ENCODE data around the gene OR5K2. TPM values are rescaled to one million over a fixed set of nuclear protein-coding genes. Genes with fewer than 3 reads are reported as not detected.
A peak's percentile ranks its signal among the peaks of the same experiment; 100 is the strongest.

The OR5K2 gene
- total and polyA plus RNA-seq, 10 of the 15 experiments (the other 5 are each of a cell fraction or from before 2014, with no cell fraction given), result 0.12 TPM; not detected in 9

DNA sequence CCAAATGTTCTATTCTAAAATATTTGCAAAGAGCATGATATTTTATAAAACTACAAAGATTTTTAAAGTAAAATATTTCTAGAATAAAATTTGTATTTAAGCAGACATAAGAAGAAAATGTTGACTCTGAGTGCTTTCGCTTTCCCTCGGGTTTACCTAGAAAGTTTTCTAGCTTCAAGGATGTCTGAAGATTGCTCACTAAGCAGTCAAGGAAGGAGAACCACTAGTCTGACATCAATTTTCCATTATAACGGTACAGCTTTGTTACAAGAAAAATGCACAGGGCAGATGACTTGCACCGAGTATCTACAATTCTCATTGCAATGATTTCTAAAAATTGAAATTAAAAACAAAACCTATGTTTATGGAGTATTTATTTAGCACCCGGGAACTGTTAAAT, 48.5 kb downstream of the OR5K2 start:
- WGBS (ENCODE audit: insufficient coverage, insufficient replicate concordance, low lambda C conversion rate, missing lambda C conversion rate), result 5% methylated on average over 5 of the region's 5 CpGs
- RAD21 ChIA-PET (ENCODE audit: unreplicated experiment), result interaction anchor here (0.6 to 7.3 kb wide), 13 partner anchors 9 to 28 kb away, joined by 3 to 104 read pairs (median 4); partner anchors contain the start of genes CLDND1 and GPR15

More for the DNA sequence above, 48.5 kb downstream of the OR5K2 start:
- Histone ChIP-seq H3K27me3 (replicated peaks in 1 of 2; ENCODE audit: control insufficient read depth in 2 of 2, insufficient read depth in 2 of 2, low read length in 1 of 2) (no peaks in the 10 kb centered on the region), H3K27ac (ENCODE audit: control insufficient read depth, insufficient read depth) (peak overlapping the region; percentile 63), H3K4me1 (ENCODE audit: control insufficient read depth, insufficient read depth, low read length) (peaks cover 39% of the 10 kb centered on the region; the same call in 1 of the 2 replicates), H3K4me2 (ENCODE audit: control insufficient read depth, insufficient read depth) (peak overlapping the region; percentile 71), H2AFZ (ENCODE audit: control insufficient read depth, low read depth, low read length) (no peak overlapping the region), H3K36me3 (ENCODE audit: control insufficient read depth in 2 of 2, insufficient read depth in 2 of 2, low read length in 1 of 2) (no peaks in the 10 kb centered on the region; a peak in 1 of 4 replicates), H3K9ac (ENCODE audit: control insufficient read depth, insufficient read depth, low read length) (peak overlapping the region; percentile 32), H3K4me3 (peak overlapping the region; percentile 72), H3K9me3 (replicated peaks; ENCODE audit: control insufficient read depth, insufficient read depth, low read length) (no peaks in the 10 kb centered on the region), H3K79me2 (ENCODE audit: control insufficient read depth, insufficient read depth, low read length) (peaks cover 97% of the 10 kb centered on the region), H4K20me1 (ENCODE audit: control insufficient read depth, insufficient read depth) (no peaks in the 10 kb centered on the region)
- ChIA-PET SMC1A (ENCODE audit: uncharacterized antibody, unreplicated experiment) (interaction anchor here (0.9 to 23.6 kb wide), 10 partner anchors 8 to 196 kb away, joined by 3 to 603 read pairs (median 6); partner anchors contain the start of genes CPOX and GPR15), POLR2A (interaction anchor here (0.9 to 23.2 kb wide), 8 partner anchors 9 to 23 kb away, joined by 3 to 350 read pairs (median 3); partner anchors contain the start of genes CLDND1 and GPR15), CTCF (interaction anchor here (0.9 to 3.5 kb wide), 6 partner anchors 9 to 506 kb away, joined by 3 to 21 read pairs (median 6); partner anchors contain the start of gene GPR15)
- intact Hi-C loops (cut with micrococcal nuclease; ENCODE audit: unreplicated experiment) (no loop called here), in situ Hi-C loops (cut with MboI) (no loop called here)
- FAIRE-seq (peak; percentile 41), DNase-seq (ENCODE audit: low read depth, low spot score) (no peak), ATAC-seq (peak; percentile 49)
- BruUV-seq (replicated peaks), result no TSS peak
- TF ChIP-seq ETV6 (conservative IDR thresholded peaks at IDR 0.05 in 1 of 2, IDR thresholded peaks at IDR 0.05 in 1 of 2; ENCODE audit: borderline replicate concordance in 1 of 2, low read depth in 1 of 2) (0 out of 4 replicates have a peak, but pooled peaks of 1 of the 2 experiments have one; percentile 16), NR2F1 (conservative IDR thresholded peaks at IDR 0.05) (no peak), PML (IDR thresholded peaks at IDR 0.05; ENCODE audit: low read length) (peak; percentile 23; the same call in 1 of the 2 replicates), STAT3 (IDR thresholded peaks at IDR 0.05; ENCODE audit: low read depth, low read length) (no peak), SMAD5 (IDR thresholded peaks at IDR 0.05; ENCODE audit: low read depth) (no peak), YY1 (IDR thresholded peaks at IDR 0.05; ENCODE audit: low read depth, low read length) (no peak), FOXM1 (IDR thresholded peaks at IDR 0.05; ENCODE audit: low read depth, low read length) (0 out of 2 replicates have a peak, but pooled peaks have one; percentile 35), RELA (IDR thresholded peaks at IDR 0.05; ENCODE audit: borderline replicate concordance, partially characterized antibody) (no peak)
- TF ChIP-seq, protein P1, sequence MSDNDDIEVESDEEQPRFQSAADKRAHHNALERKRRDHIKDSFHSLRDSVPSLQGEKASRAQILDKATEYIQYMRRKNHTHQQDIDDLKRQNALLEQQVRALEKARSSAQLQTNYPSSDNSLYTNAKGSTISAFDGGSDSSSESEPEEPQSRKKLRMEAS (IDR thresholded peaks at IDR 0.05; ENCODE audit: low read depth, low read length), result no peak
- TF ChIP-seq, protein P2, sequence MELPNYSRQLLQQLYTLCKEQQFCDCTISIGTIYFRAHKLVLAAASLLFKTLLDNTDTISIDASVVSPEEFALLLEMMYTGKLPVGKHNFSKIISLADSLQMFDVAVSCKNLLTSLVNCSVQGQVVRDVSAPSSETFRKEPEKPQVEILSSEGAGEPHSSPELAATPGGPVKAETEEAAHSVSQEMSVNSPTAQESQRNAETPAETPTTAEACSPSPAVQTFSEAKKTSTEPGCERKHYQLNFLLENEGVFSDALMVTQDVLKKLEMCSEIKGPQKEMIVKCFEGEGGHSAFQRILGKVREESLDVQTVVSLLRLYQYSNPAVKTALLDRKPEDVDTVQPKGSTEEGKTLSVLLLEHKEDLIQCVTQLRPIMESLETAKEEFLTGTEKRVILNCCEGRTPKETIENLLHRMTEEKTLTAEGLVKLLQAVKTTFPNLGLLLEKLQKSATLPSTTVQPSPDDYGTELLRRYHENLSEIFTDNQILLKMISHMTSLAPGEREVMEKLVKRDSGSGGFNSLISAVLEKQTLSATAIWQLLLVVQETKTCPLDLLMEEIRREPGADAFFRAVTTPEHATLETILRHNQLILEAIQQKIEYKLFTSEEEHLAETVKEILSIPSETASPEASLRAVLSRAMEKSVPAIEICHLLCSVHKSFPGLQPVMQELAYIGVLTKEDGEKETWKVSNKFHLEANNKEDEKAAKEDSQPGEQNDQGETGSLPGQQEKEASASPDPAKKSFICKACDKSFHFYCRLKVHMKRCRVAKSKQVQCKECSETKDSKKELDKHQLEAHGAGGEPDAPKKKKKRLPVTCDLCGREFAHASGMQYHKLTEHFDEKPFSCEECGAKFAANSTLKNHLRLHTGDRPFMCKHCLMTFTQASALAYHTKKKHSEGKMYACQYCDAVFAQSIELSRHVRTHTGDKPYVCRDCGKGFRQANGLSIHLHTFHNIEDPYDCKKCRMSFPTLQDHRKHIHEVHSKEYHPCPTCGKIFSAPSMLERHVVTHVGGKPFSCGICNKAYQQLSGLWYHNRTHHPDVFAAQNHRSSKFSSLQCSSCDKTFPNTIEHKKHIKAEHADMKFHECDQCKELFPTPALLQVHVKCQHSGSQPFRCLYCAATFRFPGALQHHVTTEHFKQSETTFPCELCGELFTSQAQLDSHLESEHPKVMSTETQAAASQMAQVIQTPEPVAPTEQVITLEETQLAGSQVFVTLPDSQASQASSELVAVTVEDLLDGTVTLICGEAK (IDR thresholded peaks at IDR 0.05; ENCODE audit: borderline replicate concordance), result no peak
- TF ChIP-seq, protein P3, sequence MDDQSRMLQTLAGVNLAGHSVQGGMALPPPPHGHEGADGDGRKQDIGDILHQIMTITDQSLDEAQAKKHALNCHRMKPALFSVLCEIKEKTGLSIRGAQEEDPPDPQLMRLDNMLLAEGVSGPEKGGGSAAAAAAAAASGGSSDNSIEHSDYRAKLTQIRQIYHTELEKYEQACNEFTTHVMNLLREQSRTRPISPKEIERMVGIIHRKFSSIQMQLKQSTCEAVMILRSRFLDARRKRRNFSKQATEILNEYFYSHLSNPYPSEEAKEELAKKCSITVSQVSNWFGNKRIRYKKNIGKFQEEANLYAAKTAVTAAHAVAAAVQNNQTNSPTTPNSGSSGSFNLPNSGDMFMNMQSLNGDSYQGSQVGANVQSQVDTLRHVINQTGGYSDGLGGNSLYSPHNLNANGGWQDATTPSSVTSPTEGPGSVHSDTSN (IDR thresholded peaks at IDR 0.05; ENCODE audit: insufficient replicate concordance, low read depth, low read length), result no peak

All from GM12878 (cell line).